ENCODE results near the gene SMURF2.
"Not testable (repeated sequence)": the region's sequence is repeated elsewhere in the genome, so short reads cannot be mapped to it uniquely, and the experiment has no call there.

DNA sequence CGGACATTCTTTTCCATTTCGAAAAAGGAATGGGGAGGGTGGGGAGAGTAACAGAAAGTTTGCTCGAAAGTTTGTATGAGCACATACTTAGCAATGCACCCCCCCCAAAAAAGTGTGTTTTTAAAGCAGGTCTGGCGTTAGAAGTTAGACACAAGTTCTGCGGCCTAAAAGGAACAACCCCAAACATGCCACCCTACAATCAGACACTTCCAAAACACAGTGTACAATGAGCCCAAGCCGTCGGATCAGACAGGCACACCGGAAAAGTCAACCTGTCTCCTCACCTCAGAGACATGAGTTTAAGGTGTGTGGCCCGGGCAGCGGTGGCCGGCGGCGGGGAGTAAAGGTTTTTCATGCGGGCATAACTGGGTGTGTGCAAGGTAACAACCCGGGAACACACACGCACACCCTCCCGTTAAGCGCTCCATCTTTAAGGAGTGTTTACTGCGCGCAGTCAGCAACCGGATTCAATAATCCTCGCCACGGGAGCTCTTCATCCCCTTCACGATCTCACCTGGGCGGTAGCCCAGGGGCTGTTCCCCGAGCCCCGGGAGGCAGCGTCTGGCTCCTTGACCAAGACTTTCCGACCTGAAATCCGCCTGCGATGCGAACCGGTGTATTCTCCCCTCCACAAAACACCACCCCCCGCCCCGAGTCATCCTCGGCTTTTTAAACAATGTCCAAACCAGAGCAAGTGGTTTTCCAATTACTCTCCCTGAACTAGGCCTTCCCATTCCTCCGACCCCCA is 955 bp downstream of the SMURF2 start:
- TF ChIP-seq ISL1 (CRISPR knock-in tag; IDR thresholded peaks at IDR 0.05); ARNTL (CRISPR knock-in tag; IDR thresholded peaks at IDR 0.05; ENCODE audit: borderline replicate concordance, low read depth): not testable (repeated sequence)
- TF ChIP-seq, protein P1, sequence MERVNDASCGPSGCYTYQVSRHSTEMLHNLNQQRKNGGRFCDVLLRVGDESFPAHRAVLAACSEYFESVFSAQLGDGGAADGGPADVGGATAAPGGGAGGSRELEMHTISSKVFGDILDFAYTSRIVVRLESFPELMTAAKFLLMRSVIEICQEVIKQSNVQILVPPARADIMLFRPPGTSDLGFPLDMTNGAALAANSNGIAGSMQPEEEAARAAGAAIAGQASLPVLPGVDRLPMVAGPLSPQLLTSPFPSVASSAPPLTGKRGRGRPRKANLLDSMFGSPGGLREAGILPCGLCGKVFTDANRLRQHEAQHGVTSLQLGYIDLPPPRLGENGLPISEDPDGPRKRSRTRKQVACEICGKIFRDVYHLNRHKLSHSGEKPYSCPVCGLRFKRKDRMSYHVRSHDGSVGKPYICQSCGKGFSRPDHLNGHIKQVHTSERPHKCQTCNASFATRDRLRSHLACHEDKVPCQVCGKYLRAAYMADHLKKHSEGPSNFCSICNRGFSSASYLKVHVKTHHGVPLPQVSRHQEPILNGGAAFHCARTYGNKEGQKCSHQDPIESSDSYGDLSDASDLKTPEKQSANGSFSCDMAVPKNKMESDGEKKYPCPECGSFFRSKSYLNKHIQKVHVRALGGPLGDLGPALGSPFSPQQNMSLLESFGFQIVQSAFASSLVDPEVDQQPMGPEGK (CRISPR knock-in tag; IDR thresholded peaks at IDR 0.05; ENCODE audit: borderline replicate concordance) = peak; percentile 45; the same call in 1 of the 2 replicates
- TF ChIP-seq, protein P2, sequence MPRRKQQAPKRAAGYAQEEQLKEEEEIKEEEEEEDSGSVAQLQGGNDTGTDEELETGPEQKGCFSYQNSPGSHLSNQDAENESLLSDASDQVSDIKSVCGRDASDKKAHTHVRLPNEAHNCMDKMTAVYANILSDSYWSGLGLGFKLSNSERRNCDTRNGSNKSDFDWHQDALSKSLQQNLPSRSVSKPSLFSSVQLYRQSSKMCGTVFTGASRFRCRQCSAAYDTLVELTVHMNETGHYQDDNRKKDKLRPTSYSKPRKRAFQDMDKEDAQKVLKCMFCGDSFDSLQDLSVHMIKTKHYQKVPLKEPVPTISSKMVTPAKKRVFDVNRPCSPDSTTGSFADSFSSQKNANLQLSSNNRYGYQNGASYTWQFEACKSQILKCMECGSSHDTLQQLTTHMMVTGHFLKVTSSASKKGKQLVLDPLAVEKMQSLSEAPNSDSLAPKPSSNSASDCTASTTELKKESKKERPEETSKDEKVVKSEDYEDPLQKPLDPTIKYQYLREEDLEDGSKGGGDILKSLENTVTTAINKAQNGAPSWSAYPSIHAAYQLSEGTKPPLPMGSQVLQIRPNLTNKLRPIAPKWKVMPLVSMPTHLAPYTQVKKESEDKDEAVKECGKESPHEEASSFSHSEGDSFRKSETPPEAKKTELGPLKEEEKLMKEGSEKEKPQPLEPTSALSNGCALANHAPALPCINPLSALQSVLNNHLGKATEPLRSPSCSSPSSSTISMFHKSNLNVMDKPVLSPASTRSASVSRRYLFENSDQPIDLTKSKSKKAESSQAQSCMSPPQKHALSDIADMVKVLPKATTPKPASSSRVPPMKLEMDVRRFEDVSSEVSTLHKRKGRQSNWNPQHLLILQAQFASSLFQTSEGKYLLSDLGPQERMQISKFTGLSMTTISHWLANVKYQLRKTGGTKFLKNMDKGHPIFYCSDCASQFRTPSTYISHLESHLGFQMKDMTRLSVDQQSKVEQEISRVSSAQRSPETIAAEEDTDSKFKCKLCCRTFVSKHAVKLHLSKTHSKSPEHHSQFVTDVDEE (CRISPR knock-in tag; IDR thresholded peaks at IDR 0.05) = not testable (repeated sequence)
- TF ChIP-seq, protein P3, sequence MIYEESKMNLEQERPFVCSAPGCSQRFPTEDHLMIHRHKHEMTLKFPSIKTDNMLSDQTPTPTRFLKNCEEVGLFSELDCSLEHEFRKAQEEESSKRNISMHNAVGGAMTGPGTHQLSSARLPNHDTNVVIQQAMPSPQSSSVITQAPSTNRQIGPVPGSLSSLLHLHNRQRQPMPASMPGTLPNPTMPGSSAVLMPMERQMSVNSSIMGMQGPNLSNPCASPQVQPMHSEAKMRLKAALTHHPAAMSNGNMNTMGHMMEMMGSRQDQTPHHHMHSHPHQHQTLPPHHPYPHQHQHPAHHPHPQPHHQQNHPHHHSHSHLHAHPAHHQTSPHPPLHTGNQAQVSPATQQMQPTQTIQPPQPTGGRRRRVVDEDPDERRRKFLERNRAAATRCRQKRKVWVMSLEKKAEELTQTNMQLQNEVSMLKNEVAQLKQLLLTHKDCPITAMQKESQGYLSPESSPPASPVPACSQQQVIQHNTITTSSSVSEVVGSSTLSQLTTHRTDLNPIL (CRISPR knock-in tag; IDR thresholded peaks at IDR 0.05; ENCODE audit: low read depth) = not testable (repeated sequence)
